Natural killer cell (primary cell): Measurements from ENCODE around the gene PPIF. TPM values are rescaled to one million over a fixed set of nuclear protein-coding genes. Genes with fewer than 3 reads are reported as not detected.

ENCODE experiments used
- ATAC-seq, 3 donors: fragments of 150-1000 bp in 2 of 3; fragments of 200-7000 bp in 1 of 3; cut with Tn5 transposase; 1 replicate in 1 of 3; 2 replicates in 2 of 3; pipeline ENCODE4 v1.10.0; 2021; ENCODE audit warnings: mild to moderate bottlenecking in 2 of 3, moderate library complexity in 2 of 3
- DNase-seq, 2 donors: peaks; one replicate each; pipeline versions ENCODE4 v3.0.0 to v3.0.0-alpha.2; 2013 to 2021; ENCODE audit warnings: mixed read lengths in 1 of 2
- H3K27ac ChIP-seq: one replicate; pipeline ENCODE4 v1.5.1; 2013; ENCODE audit warnings: mild to moderate bottlenecking, low read length
- H3K27me3 ChIP-seq: one replicate; pipeline ENCODE4 v1.6.1; 2013; ENCODE audit warnings: low read length; ENCODE audit not compliant: control insufficient read depth, insufficient read depth
- H3K36me3 ChIP-seq: one replicate; pipeline ENCODE4 v1.6.1; 2013; ENCODE audit warnings: low read length; ENCODE audit not compliant: control insufficient read depth, insufficient read depth
- H3K4me1 ChIP-seq: one replicate; pipeline ENCODE4 v1.6.1; 2013; ENCODE audit warnings: low read length; ENCODE audit not compliant: control insufficient read depth, insufficient read depth
- H3K4me3 ChIP-seq: one replicate; pipeline ENCODE4 v1.5.1; 2013; ENCODE audit warnings: low read length
- H3K9me3 ChIP-seq: one replicate; pipeline ENCODE4 v1.6.1; 2013; ENCODE audit warnings: low read length; ENCODE audit not compliant: control insufficient read depth, insufficient read depth
- H3K27ac Mint-ChIP-seq, 2 donors: one replicate each; pipeline ENCODE4 v1.8.0; 2022; ENCODE audit warnings: mild to moderate bottlenecking in 2 of 2, mixed read lengths in 2 of 2, moderate library complexity in 1 of 2
- H3K27me3 Mint-ChIP-seq, 2 donors: one replicate each; pipeline ENCODE4 v1.8.0; 2022; ENCODE audit warnings: low read depth in 2 of 2, mixed read lengths in 2 of 2
- H3K36me3 Mint-ChIP-seq: one replicate; pipeline ENCODE4 v1.8.0; 2022; ENCODE audit warnings: mixed read lengths
- H3K4me1 Mint-ChIP-seq, 2 donors: one replicate each; pipeline ENCODE4 v1.8.0; 2022; ENCODE audit warnings: mixed read lengths in 2 of 2
- H3K4me3 Mint-ChIP-seq: one replicate; pipeline ENCODE4 v1.8.0; 2022; ENCODE audit warnings: mild to moderate bottlenecking, moderate library complexity, mixed read lengths
- H3K9me3 Mint-ChIP-seq, 2 donors: one replicate each; pipeline ENCODE4 v1.8.0; 2022; ENCODE audit warnings: mixed read lengths in 2 of 2
- WGBS: methylation state at CpG from one replicate; pipeline ENCODE4 v1.1.7; 2013; ENCODE audit warnings: missing lambda C conversion rate; ENCODE audit not compliant: insufficient coverage; 5-methylcytosine and 5-hydroxymethylcytosine counted together
- intact Hi-C: fragments of 100-400 bp; cut with micrococcal nuclease; formaldehyde crosslinking; loops from one replicate; pipeline ENCODE4 v1.14.2; 2022
- total RNA-seq, 4 donors: library from RNA; stranded (reverse); fragments of 120-200 nt in 1 of 4; gene quantifications; one replicate each; pipeline versions ENCODE4 v1.2.3 to v1.2.4, GENCODE V29; 2013 to 2022
- TF ChIP-seq, protein P1 (sequence below): fragments of 200-600 bp; IDR thresholded peaks from one replicate; pipeline ENCODE4 v1.8.0; 2022; ENCODE audit warnings: antibody characterized with exemption

Gene PPIF
- total RNA-seq, 3 donors from 2014 or later (not counting 1 experiment from before 2014, with no cell fraction given), result 59.5 to 99.1 (median 66.3) TPM

DNA sequence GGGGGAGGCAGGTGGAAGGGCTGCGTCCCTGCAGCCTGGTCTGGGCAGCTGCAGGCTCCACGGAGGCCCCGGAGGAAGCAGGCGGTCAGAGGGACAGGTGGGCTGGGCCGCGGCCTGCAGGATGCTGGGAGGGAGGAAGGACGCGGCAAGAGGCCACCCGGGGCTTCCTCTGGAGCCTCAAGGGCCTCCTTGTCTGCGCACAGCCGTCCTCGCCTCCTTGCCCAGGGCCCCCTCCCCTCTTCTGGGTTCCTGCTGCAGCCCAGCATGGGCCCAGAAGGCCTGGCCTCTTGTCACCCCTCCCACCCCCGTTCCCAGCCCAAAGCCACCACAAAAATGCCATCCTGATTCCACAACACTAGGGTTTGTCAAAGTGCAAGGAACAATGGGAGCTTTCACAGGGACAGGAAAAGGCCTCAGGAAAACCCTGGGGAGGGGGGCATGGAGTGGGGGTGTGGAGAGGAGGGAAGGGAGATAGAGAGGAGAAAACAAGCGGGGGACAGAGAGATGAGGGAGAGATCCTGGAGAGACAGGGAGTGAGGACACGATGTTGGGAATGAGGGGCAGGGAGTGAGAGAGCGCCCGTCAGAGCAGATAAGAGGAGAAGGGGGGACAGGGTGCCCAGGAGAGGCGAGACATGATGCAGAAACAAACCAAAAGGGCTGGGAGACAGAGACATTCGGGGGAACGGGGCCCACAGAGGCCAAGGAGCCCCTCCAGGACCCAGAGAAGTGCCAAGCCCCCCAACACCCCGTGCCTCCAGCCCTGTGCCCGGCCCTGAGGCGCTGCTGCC, 56.4 kb downstream of the PPIF start:
- no peak overlapping the region for H3K4me3 Mint-ChIP-seq
- Histone ChIP-seq H3K27me3 (no peaks in the 10 kb centered on the region), H3K4me3 (no peak overlapping the region), H3K36me3 (no peaks in the 10 kb centered on the region), H3K9me3 (no peaks in the 10 kb centered on the region), H3K27ac (no peak overlapping the region), H3K4me1 (peaks cover 10% of the 10 kb centered on the region)
- ATAC-seq, result no peak
- WGBS, result 43% methylated on average over 22 of the region's 23 CpGs
- H3K9me3 Mint-ChIP-seq, result no peaks in the 10 kb centered on the region
- no peak overlapping the region for H3K27ac Mint-ChIP-seq
- TF ChIP-seq, protein P1, sequence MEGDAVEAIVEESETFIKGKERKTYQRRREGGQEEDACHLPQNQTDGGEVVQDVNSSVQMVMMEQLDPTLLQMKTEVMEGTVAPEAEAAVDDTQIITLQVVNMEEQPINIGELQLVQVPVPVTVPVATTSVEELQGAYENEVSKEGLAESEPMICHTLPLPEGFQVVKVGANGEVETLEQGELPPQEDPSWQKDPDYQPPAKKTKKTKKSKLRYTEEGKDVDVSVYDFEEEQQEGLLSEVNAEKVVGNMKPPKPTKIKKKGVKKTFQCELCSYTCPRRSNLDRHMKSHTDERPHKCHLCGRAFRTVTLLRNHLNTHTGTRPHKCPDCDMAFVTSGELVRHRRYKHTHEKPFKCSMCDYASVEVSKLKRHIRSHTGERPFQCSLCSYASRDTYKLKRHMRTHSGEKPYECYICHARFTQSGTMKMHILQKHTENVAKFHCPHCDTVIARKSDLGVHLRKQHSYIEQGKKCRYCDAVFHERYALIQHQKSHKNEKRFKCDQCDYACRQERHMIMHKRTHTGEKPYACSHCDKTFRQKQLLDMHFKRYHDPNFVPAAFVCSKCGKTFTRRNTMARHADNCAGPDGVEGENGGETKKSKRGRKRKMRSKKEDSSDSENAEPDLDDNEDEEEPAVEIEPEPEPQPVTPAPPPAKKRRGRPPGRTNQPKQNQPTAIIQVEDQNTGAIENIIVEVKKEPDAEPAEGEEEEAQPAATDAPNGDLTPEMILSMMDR, result no peak
- no peak for DNase-seq
- H3K36me3 Mint-ChIP-seq, result no peaks in the 10 kb centered on the region
- peaks cover 0 to 19% of the 10 kb centered on the region in 2 donors for H3K4me1 Mint-ChIP-seq
- intact Hi-C loops, result no loop called here
- H3K27me3 Mint-ChIP-seq, result no peaks in the 10 kb centered on the region

DNA sequence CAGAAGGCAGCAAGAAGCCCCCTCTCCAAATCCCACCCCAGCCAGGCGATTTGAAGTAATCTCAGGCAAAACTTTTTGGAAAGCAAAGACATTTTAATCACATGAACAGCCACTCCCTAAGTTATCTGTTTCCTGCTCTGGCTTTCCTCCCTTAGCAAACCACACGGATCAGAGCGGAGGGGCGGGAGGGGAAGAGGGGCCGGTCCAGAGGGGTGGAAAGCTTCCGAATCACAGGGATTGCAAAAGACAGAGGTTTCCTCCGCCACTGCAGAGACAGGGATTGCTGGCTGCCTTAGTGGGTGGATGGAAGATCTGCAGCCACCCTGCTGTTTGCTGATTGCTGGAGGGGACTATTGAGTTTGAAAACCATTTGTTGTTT, 57.0 kb downstream of the PPIF start:
- no peak for DNase-seq
- Mint-ChIP-seq H3K4me1 (peaks cover 0 to 19% of the 10 kb centered on the region in 2 donors), H3K36me3 (no peaks in the 10 kb centered on the region), H3K27me3 (no peaks in the 10 kb centered on the region), H3K4me3 (no peak overlapping the region), H3K9me3 (no peaks in the 10 kb centered on the region), H3K27ac (no peak overlapping the region)
- no peak overlapping the region for H3K4me3 ChIP-seq
- peaks cover 10% of the 10 kb centered on the region for H3K4me1 ChIP-seq
- no peaks in the 10 kb centered on the region for H3K27me3 ChIP-seq
- no peaks in the 10 kb centered on the region for H3K9me3 ChIP-seq
- TF ChIP-seq, protein P1, result no peak
- ATAC-seq, result no peak
- intact Hi-C loops, result no loop called here
- no peaks in the 10 kb centered on the region for H3K36me3 ChIP-seq
- H3K27ac ChIP-seq, result no peak overlapping the region
- WGBS, result 70% methylated on average over 6 of the region's 7 CpGs

- H3K9me3 Mint-ChIP-seq, result no peaks in the 10 kb centered on the region
- ATAC-seq (no peak), DNase-seq (no peak)
- no peaks in the 10 kb centered on the region for H3K27me3 ChIP-seq
- TF ChIP-seq, protein P1, result no peak
- H3K4me3 Mint-ChIP-seq, result no peak overlapping the region
- no peaks in the 10 kb centered on the region for H3K36me3 ChIP-seq
- no peak overlapping the region for H3K27ac ChIP-seq
- H3K27ac Mint-ChIP-seq, result no peak overlapping the region
- H3K4me1 ChIP-seq, result peaks cover 10% of the 10 kb centered on the region
- no peaks in the 10 kb centered on the region for H3K9me3 ChIP-seq
- 78% methylated on average over 5 of the region's 5 CpGs for WGBS
- H3K4me1 Mint-ChIP-seq, result peaks cover 0 to 14% of the 10 kb centered on the region in 2 donors
- intact Hi-C loops, result no loop called here
- H3K4me3 ChIP-seq, result no peak overlapping the region
- no peaks in the 10 kb centered on the region for H3K27me3 Mint-ChIP-seq
- H3K36me3 Mint-ChIP-seq, result no peaks in the 10 kb centered on the region
Measured at GRCh38 chr10:79404690-79405131, 57.4 kb downstream of the PPIF start.

Other genes with a start within 250 kb of the PPIF start
- gene ZCCHC24, start 98.2 kb downstream of the PPIF start, total RNA-seq, result 1 to 10 TPM; 2.8 to 4.0 (median 3.6) TPM
- gene EIF5AL1, start 165.1 kb downstream of the PPIF start, total RNA-seq, result 1 to 10 TPM in 1 of 3 donors, under 1 TPM in 2; 0.13 to 2.0 (median 0.14) TPM
- gene SFTPA2, start 212.9 kb downstream of the PPIF start, total RNA-seq, result not detected